ENCODE data around the gene OLA1. TPM values are rescaled to one million over a fixed set of nuclear protein-coding genes. Genes with fewer than 3 reads are reported as not detected.

Gene OLA1
- total and polyA plus RNA-seq, 2 of the 13 experiments (the other 11 are each of a cell fraction or from before 2014, with no cell fraction given), result 153 to 241 TPM

DNA sequence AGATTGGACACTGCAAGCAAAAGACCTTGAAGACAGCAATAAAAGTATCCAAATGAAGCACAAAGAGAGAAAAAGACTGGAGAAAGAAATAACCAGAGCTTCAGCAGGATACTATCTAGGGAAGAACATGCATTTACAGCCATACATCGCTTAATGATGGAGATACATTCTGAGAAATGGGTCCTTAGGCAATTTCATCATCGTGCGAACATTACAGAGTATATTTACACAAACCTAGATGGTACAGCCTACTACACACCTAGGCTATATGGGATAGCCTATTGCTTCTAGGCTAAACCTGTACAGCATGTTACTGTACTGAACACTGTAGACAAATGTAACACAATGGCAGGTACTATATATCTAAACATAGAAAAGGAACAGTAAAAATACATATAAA is 11.9 kb downstream of the OLA1 start:
- no peak overlapping the region for H3K9ac ChIP-seq (ENCODE audit: insufficient read depth, low read depth, low read length)
- intact Hi-C loops (cut with micrococcal nuclease; ENCODE audit: unreplicated experiment) (no loop called here), in situ Hi-C loops (cut with HindIII; ENCODE audit: extremely low pct_ligation_motif_present, low pct_unique_long_range_greater_than_20kb) (no loop called here)
- ChIA-PET POLR2A (interaction anchor here (1.7 kb wide), 1 partner anchor 11 kb away, joined by 11 read pairs; the partner anchor contains the start of gene OLA1), CTCF (ENCODE audit: low intra/inter-chr PET ratio, low total read pairs) (no interaction called here)
- H4K20me1 ChIP-seq (ENCODE audit: insufficient read depth, low read length), result peaks cover 42% of the 10 kb centered on the region
- FAIRE-seq (no peak), DNase-seq (ENCODE audit: low spot score) (no peak), ATAC-seq (no peak)
- H3K4me1 ChIP-seq (ENCODE audit: insufficient read depth, low read length), result peaks cover 72% of the 10 kb centered on the region
- H3K79me2 ChIP-seq (ENCODE audit: insufficient read depth, low read length), result peaks cover 100% of the 10 kb centered on the region
- H3K4me3 ChIP-seq (replicated peaks in 1 of 3; ENCODE audit: insufficient read depth in 1 of 3, low read depth in 2 of 3, low read length in 3 of 3), result no peak overlapping the region
- no TSS peak for BruUV-seq (replicated peaks)
- no peaks in the 10 kb centered on the region for H3K27me3 ChIP-seq (ENCODE audit: control insufficient read depth in 1 of 2, insufficient read depth in 2 of 2, low read length in 2 of 2)
- no peaks in the 10 kb centered on the region for H3K9me3 ChIP-seq (ENCODE audit: low read length)
- H2AFZ ChIP-seq (ENCODE audit: low read length), result no peak overlapping the region
- peaks cover 0 to 18% of the 10 kb centered on the region in 2 experiments; a peak in 3 of 5 replicates for H3K36me3 ChIP-seq (replicated peaks in 1 of 2; ENCODE audit: control insufficient read depth in 1 of 2, insufficient read depth in 2 of 2, low read length in 2 of 2)
- H3K27ac ChIP-seq (ENCODE audit: extremely low read length, insufficient read depth, low read length), result no peak overlapping the region
- WGBS (ENCODE audit: low lambda C conversion rate), result 88% methylated on average over 3 of the region's 3 CpGs
- TF ChIP-seq SMAD3 (CRISPR knock-in tag; IDR thresholded peaks at IDR 0.05), result no peak
- no peak for TF ChIP-seq MIER3 (CRISPR knock-in tag; IDR thresholded peaks at IDR 0.05; ENCODE audit: borderline replicate concordance)
- TF ChIP-seq ATRX (CRISPR knock-in tag; IDR thresholded peaks at IDR 0.05; ENCODE audit: borderline replicate concordance), result no peak
- no peak for TF ChIP-seq DR1 (CRISPR knock-in tag; IDR thresholded peaks at IDR 0.05)
- TF ChIP-seq, protein P1, sequence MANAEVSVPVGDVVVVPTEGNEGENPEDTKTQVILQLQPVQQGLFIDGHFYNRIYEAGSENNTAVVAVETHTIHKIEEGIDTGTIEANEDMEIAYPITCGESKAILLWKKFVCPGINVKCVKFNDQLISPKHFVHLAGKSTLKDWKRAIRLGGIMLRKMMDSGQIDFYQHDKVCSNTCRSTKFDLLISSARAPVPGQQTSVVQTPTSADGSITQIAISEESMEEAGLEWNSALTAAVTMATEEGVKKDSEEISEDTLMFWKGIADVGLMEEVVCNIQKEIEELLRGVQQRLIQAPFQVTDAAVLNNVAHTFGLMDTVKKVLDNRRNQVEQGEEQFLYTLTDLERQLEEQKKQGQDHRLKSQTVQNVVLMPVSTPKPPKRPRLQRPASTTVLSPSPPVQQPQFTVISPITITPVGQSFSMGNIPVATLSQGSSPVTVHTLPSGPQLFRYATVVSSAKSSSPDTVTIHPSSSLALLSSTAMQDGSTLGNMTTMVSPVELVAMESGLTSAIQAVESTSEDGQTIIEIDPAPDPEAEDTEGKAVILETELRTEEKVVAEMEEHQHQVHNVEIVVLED (CRISPR knock-in tag; IDR thresholded peaks at IDR 0.05; ENCODE audit: borderline replicate concordance), result no peak
- TF ChIP-seq, protein P2, sequence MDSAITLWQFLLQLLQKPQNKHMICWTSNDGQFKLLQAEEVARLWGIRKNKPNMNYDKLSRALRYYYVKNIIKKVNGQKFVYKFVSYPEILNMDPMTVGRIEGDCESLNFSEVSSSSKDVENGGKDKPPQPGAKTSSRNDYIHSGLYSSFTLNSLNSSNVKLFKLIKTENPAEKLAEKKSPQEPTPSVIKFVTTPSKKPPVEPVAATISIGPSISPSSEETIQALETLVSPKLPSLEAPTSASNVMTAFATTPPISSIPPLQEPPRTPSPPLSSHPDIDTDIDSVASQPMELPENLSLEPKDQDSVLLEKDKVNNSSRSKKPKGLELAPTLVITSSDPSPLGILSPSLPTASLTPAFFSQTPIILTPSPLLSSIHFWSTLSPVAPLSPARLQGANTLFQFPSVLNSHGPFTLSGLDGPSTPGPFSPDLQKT (CRISPR knock-in tag; IDR thresholded peaks at IDR 0.05; ENCODE audit: borderline replicate concordance), result no peak
- TF ChIP-seq ATF7 (IDR thresholded peaks at IDR 0.05), result no peak
- no peak for TF ChIP-seq ATF7 (CRISPR knock-in tag; IDR thresholded peaks at IDR 0.05)
- TF ChIP-seq ZNF629 (CRISPR knock-in tag; conservative IDR thresholded peaks at IDR 0.05), result peak; percentile 88
- TF ChIP-seq, protein P3, sequence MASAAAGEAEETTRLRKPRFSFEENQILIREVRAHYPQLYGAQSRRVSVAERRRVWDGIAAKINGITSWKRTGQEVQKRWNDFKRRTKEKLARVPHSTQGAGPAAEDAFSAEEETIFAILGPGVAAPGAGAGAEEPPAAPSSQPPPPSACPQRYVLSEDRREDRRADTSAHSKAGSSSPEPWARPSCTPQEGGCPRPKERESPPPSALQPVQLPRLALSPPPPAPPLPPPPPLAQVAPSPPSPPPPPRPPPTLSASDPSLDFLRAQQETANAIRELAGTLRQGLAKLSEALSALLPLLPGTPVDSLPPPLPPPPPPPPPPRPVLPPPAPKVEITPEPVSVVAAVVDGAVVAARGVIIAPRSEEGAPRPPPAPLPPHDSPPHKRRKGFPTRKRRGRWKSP (CRISPR knock-in tag; IDR thresholded peaks at IDR 0.05), result no peak
- TF ChIP-seq ZFP90 (CRISPR knock-in tag; IDR thresholded peaks at IDR 0.05; ENCODE audit: borderline replicate concordance), result no peak
- no peak for TF ChIP-seq SMYD3 (CRISPR knock-in tag; IDR thresholded peaks at IDR 0.05)
- peak; percentile 10; the same call in 1 of the 2 replicates for TF ChIP-seq CEBPB (IDR thresholded peaks at IDR 0.05; ENCODE audit: borderline replicate concordance, low read depth, low read length)
- TF ChIP-seq SKI (IDR thresholded peaks at IDR 0.05; ENCODE audit: partially characterized antibody), result no peak
- TF ChIP-seq ZBTB7A (CRISPR knock-in tag; IDR thresholded peaks at IDR 0.05), result no peak
- no peak for TF ChIP-seq ZNF431 (CRISPR knock-in tag; IDR thresholded peaks at IDR 0.05; ENCODE audit: borderline replicate concordance, low read depth)
- TF ChIP-seq MAZ (IDR thresholded peaks at IDR 0.05; ENCODE audit: borderline replicate concordance, low read depth, low read length), result no peak
- TF ChIP-seq MAZ (CRISPR knock-in tag; IDR thresholded peaks at IDR 0.05; ENCODE audit: low read depth), result no peak
- no peak for TF ChIP-seq ZNF335 (CRISPR knock-in tag; IDR thresholded peaks at IDR 0.05)
- TF ChIP-seq, protein P4, sequence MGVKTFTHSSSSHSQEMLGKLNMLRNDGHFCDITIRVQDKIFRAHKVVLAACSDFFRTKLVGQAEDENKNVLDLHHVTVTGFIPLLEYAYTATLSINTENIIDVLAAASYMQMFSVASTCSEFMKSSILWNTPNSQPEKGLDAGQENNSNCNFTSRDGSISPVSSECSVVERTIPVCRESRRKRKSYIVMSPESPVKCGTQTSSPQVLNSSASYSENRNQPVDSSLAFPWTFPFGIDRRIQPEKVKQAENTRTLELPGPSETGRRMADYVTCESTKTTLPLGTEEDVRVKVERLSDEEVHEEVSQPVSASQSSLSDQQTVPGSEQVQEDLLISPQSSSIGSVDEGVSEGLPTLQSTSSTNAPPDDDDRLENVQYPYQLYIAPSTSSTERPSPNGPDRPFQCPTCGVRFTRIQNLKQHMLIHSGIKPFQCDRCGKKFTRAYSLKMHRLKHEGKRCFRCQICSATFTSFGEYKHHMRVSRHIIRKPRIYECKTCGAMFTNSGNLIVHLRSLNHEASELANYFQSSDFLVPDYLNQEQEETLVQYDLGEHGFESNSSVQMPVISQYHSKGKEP (CRISPR knock-in tag; IDR thresholded peaks at IDR 0.05), result no peak
- H3K4me2 ChIP-seq (ENCODE audit: low read depth, low read length), result no peak overlapping the region; the same call in 1 of the 2 replicates

All from HepG2 (cell line).